SK-N-MC (cell line): ENCODE results near the gene HOPX.

Experiments used
- DNase-seq: peaks from one replicate; pipeline ENCODE4 v3.0.0-alpha.2; 2011; ENCODE audit warnings: low read depth, low spot score
- H3K27ac ChIP-seq: fragments of 200-600 bp; sonication (generic); 2 replicates; pipeline ENCODE4 v1.5.1; 2016; ENCODE audit warnings: mixed run types
- H3K36me3 ChIP-seq: fragments of 200-600 bp; sonication (generic); 2 replicates; pipeline ENCODE4 v1.6.1; 2017; ENCODE audit warnings: antibody characterized with exemption, low read length, mixed read lengths; ENCODE audit not compliant: insufficient read depth
- H3K4me3 ChIP-seq: fragments of 200-600 bp; sonication (generic); 2 replicates; pipeline ENCODE4 v1.5.1; 2016
- H3K9ac ChIP-seq: fragments of 200-600 bp; sonication (generic); 2 replicates; pipeline ENCODE4 v1.8.0; 2017; ENCODE audit warnings: mixed run types, mixed read lengths; ENCODE audit not compliant: insufficient read length
- H3K9me3 ChIP-seq: fragments of 200-600 bp; sonication (generic); 2 replicates; pipeline ENCODE4 v1.6.1; 2017; ENCODE audit warnings: low read depth, mild to moderate bottlenecking, antibody characterized with exemption, low read length, moderate library complexity, mixed read lengths
- EZH2 ChIP-seq: fragments of 200-600 bp; sonication (generic); IDR thresholded peaks from one replicate; pipeline ENCODE4 v1.6.1; 2017; ENCODE audit warnings: antibody characterized with exemption
- FOXP2 ChIP-seq: optimal IDR thresholded peaks from 2 replicates; pipeline ENCODE3; 2011; ENCODE audit warnings: mild to moderate bottlenecking, moderate library complexity; ENCODE audit not compliant: insufficient read depth; ENCODE audit errors: extremely low read length, control extremely low read depth
- POLR2AphosphoS5 ChIP-seq: IDR thresholded peaks from 2 replicates; pipeline ENCODE4 v1.6.1; 2012; ENCODE audit warnings: mild to moderate bottlenecking, low read depth, low read length, borderline replicate concordance

The HOPX gene

GRCh38 chr4:56628592-56628991 lies 52.5 kb downstream of the HOPX start:
- DNase-seq, result no peak
- Histone ChIP-seq H3K36me3 (no peaks in the 10 kb centered on the region), H3K4me3 (no peak overlapping the region), H3K9me3 (no peaks in the 10 kb centered on the region), H3K27ac (no peak overlapping the region), H3K9ac (no peak overlapping the region)
- no peak for TF ChIP-seq POLR2AphosphoS5
- TF ChIP-seq FOXP2, result no peak

GRCh38 chr4:56627985-56628384 lies 53.1 kb downstream of the HOPX start:
- TF ChIP-seq EZH2 (no peak), POLR2AphosphoS5 (no peak), FOXP2 (no peak)
- H3K27ac ChIP-seq, result no peak overlapping the region
- no peak overlapping the region for H3K9ac ChIP-seq
- no peak overlapping the region for H3K4me3 ChIP-seq
- H3K9me3 ChIP-seq, result no peaks in the 10 kb centered on the region
- DNase-seq, result no peak
- H3K36me3 ChIP-seq, result no peaks in the 10 kb centered on the region

- Histone ChIP-seq H3K27ac (no peak overlapping the region), H3K36me3 (no peaks in the 10 kb centered on the region), H3K4me3 (no peak overlapping the region), H3K9me3 (no peaks in the 10 kb centered on the region), H3K9ac (no peak overlapping the region)
- no peak for DNase-seq
- TF ChIP-seq EZH2 (no peak), FOXP2 (no peak), POLR2AphosphoS5 (no peak)
These were observed 53.7 kb downstream of the HOPX start for GRCh38 chr4:56627375-56627774.

- no peak for DNase-seq
- Histone ChIP-seq H3K9ac (no peak overlapping the region), H3K27ac (no peak overlapping the region), H3K4me3 (no peak overlapping the region), H3K9me3 (no peaks in the 10 kb centered on the region), H3K36me3 (no peaks in the 10 kb centered on the region)
- TF ChIP-seq EZH2 (no peak), POLR2AphosphoS5 (no peak), FOXP2 (no peak)
These were observed 54.1 kb downstream of the HOPX start for GRCh38 chr4:56626963-56627362.

- H3K9me3 ChIP-seq, result no peaks in the 10 kb centered on the region
- no peak overlapping the region for H3K9ac ChIP-seq
- DNase-seq, result no peak
- H3K27ac ChIP-seq, result no peak overlapping the region
- H3K36me3 ChIP-seq, result no peaks in the 10 kb centered on the region
- H3K4me3 ChIP-seq, result no peak overlapping the region
- TF ChIP-seq FOXP2, result no peak
- TF ChIP-seq EZH2, result no peak
- TF ChIP-seq POLR2AphosphoS5, result no peak
These were observed 54.7 kb downstream of the HOPX start for GRCh38 chr4:56626420-56626819.

GRCh38 chr4:56622176-56622575 lies 58.9 kb downstream of the HOPX start:
- no peak overlapping the region for H3K9ac ChIP-seq
- no peaks in the 10 kb centered on the region for H3K9me3 ChIP-seq
- TF ChIP-seq EZH2 (no peak), POLR2AphosphoS5 (no peak), FOXP2 (no peak)
- no peaks in the 10 kb centered on the region for H3K36me3 ChIP-seq
- H3K4me3 ChIP-seq, result no peak overlapping the region
- H3K27ac ChIP-seq, result no peak overlapping the region
- no peak for DNase-seq

GRCh38 chr4:56619816-56620215 lies 61.3 kb downstream of the HOPX start:
- H3K36me3 ChIP-seq, result no peaks in the 10 kb centered on the region
- no peak for DNase-seq
- no peaks in the 10 kb centered on the region for H3K9me3 ChIP-seq
- no peak overlapping the region for H3K9ac ChIP-seq
- no peak overlapping the region for H3K27ac ChIP-seq
- TF ChIP-seq FOXP2, result no peak
- TF ChIP-seq EZH2, result no peak
- no peak for TF ChIP-seq POLR2AphosphoS5
- H3K4me3 ChIP-seq, result no peak overlapping the region

GRCh38 chr4:56619160-56619559 lies 61.9 kb downstream of the HOPX start:
- TF ChIP-seq POLR2AphosphoS5, result no peak
- TF ChIP-seq FOXP2, result no peak
- TF ChIP-seq EZH2, result no peak
- DNase-seq, result no peak
- H3K4me3 ChIP-seq, result no peak overlapping the region
- no peaks in the 10 kb centered on the region for H3K9me3 ChIP-seq
- no peaks in the 10 kb centered on the region for H3K36me3 ChIP-seq
- no peak overlapping the region for H3K9ac ChIP-seq
- no peak overlapping the region for H3K27ac ChIP-seq

GRCh38 chr4:56618734-56619133 lies 62.4 kb downstream of the HOPX start:
- H3K9me3 ChIP-seq, result no peaks in the 10 kb centered on the region
- no peaks in the 10 kb centered on the region for H3K36me3 ChIP-seq
- H3K27ac ChIP-seq, result no peak overlapping the region
- no peak for DNase-seq
- TF ChIP-seq POLR2AphosphoS5, result no peak
- TF ChIP-seq EZH2, result no peak
- no peak for TF ChIP-seq FOXP2
- H3K9ac ChIP-seq, result no peak overlapping the region
- H3K4me3 ChIP-seq, result no peak overlapping the region
